Cardiac fibroblast (primary cell): ENCODE data around the gene TMEM185A.
"Not testable (repeated sequence)": the region's sequence is repeated elsewhere in the genome, so short reads cannot be mapped to it uniquely, and the experiment has no call there.

ENCODE experiments used
- DNase-seq, 2 donors: peaks; one replicate each; pipeline versions ENCODE4 v3.0.0 to v3.0.0-alpha.2; 2010; ENCODE audit warnings: low read depth in 2 of 2
- H3K4me3 ChIP-seq, 2 donors: replicated peaks in 1 of 2; 1 replicate in 1 of 2; 2 replicates in 1 of 2; pipeline ENCODE4 v1.5.1; 2011; ENCODE audit warnings: low read depth in 2 of 2, low read length in 2 of 2, mild to moderate bottlenecking in 2 of 2, moderate library complexity in 1 of 2
- CTCF ChIP-seq: IDR thresholded peaks from one replicate; pipeline ENCODE4 v1.5.1; 2011; ENCODE audit warnings: low read depth, mild to moderate bottlenecking, low read length, inconsistent platforms

The TMEM185A gene

GRCh38 chrX:149611623-149612175 lies 19.9 kb downstream of the TMEM185A start:
- TF ChIP-seq CTCF = no peak
- no peak overlapping the region for H3K4me3 ChIP-seq
- no peak for DNase-seq

- no peak for DNase-seq
- no peak for TF ChIP-seq CTCF
- no peak overlapping the region for H3K4me3 ChIP-seq
These were observed 21.1 kb downstream of the TMEM185A start for GRCh38 chrX:149610511-149610910.

- no peak for DNase-seq
- no peak overlapping the region for H3K4me3 ChIP-seq
- TF ChIP-seq CTCF = no peak
These were observed 23.9 kb downstream of the TMEM185A start for GRCh38 chrX:149607699-149608098.

- DNase-seq, H3K4me3 ChIP-seq: not testable (repeated sequence)
These were observed 26.2 kb downstream of the TMEM185A start for GRCh38 chrX:149605248-149605885.

GRCh38 chrX:149598603-149599002 lies 33.0 kb downstream of the TMEM185A start:
- not testable (repeated sequence) for DNase-seq, H3K4me3 ChIP-seq

GRCh38 chrX:149595943-149596342 lies 35.6 kb downstream of the TMEM185A start:
- DNase-seq, H3K4me3 ChIP-seq: not testable (repeated sequence)

- not testable (repeated sequence) for DNase-seq, H3K4me3 ChIP-seq
These were observed 36.4 kb downstream of the TMEM185A start, which contains the start of gene HSFX2 for GRCh38 chrX:149595214-149595613. TSS of gene HSFX2 (minus strand) at chrX:149595314. CDS start at chrX:149594700, 614 bp downstream.

GRCh38 chrX:149590993-149591392 lies 40.6 kb downstream of the TMEM185A start:
- not testable (repeated sequence) for H3K4me3 ChIP-seq, DNase-seq

GRCh38 chrX:149587359-149587758 lies 44.2 kb downstream of the TMEM185A start, which contains the start of gene MAGEA9B:
TSS of gene MAGEA9B (minus strand) at chrX:149587459. CDS start at chrX:149583179, 4,280 bp downstream.
- DNase-seq, H3K4me3 ChIP-seq: not testable (repeated sequence)

- not testable (repeated sequence) for DNase-seq, H3K4me3 ChIP-seq
These were observed 46.0 kb downstream of the TMEM185A start for GRCh38 chrX:149585631-149586030.

- H3K4me3 ChIP-seq, DNase-seq: not testable (repeated sequence)
These were observed 58.1 kb downstream of the TMEM185A start for GRCh38 chrX:149573456-149573855.
